HEK293T (cell line): ENCODE data around the gene RNF10.

ENCODE experiments used
- ARNT ChIP-seq: fragments of 450-650 bp; IDR thresholded peaks from 2 replicates; pipeline ENCODE4 v1.6.1; 2017; ENCODE audit warnings: mild to moderate bottlenecking
- BHLHE40 ChIP-seq: fragments of 450-650 bp; IDR thresholded peaks from 2 replicates; pipeline ENCODE4 v1.6.1; 2016; ENCODE audit warnings: mild to moderate bottlenecking, moderate library complexity, borderline replicate concordance
- CTBP1 ChIP-seq: fragments of 450-650 bp; IDR thresholded peaks from 2 replicates; pipeline ENCODE4 v1.6.1; 2016; ENCODE audit warnings: borderline replicate concordance
- ELF4 ChIP-seq: fragments of 450-650 bp; IDR thresholded peaks from 2 replicates; pipeline ENCODE4 v1.6.1; 2017; ENCODE audit warnings: antibody characterized with exemption
- FOXA1 ChIP-seq: fragments of 450-650 bp; IDR thresholded peaks from 2 replicates; pipeline ENCODE4 v1.6.1; 2016; ENCODE audit warnings: mild to moderate bottlenecking
- FOXK2 ChIP-seq: fragments of 450-650 bp; IDR thresholded peaks from 2 replicates; pipeline ENCODE4 v1.6.1; 2016; ENCODE audit warnings: mild to moderate bottlenecking
- SP1 ChIP-seq: fragments of 450-650 bp; IDR thresholded peaks from 2 replicates; pipeline ENCODE4 v1.6.1; 2017
- SUZ12 ChIP-seq: fragments of 450-650 bp; IDR thresholded peaks from 2 replicates; pipeline ENCODE4 v1.6.1; 2016; ENCODE audit warnings: mild to moderate bottlenecking
- TARDBP ChIP-seq: fragments of 450-650 bp; IDR thresholded peaks from 2 replicates; pipeline ENCODE4 v1.6.1; 2016
- ZNF384 ChIP-seq: fragments of 450-650 bp; IDR thresholded peaks from 2 replicates; pipeline ENCODE4 v1.6.1; 2016
- TF ChIP-seq, protein P1 (sequence below): fragments of 450-650 bp; IDR thresholded peaks from 2 replicates; pipeline ENCODE4 v1.6.1; 2016

DNA sequence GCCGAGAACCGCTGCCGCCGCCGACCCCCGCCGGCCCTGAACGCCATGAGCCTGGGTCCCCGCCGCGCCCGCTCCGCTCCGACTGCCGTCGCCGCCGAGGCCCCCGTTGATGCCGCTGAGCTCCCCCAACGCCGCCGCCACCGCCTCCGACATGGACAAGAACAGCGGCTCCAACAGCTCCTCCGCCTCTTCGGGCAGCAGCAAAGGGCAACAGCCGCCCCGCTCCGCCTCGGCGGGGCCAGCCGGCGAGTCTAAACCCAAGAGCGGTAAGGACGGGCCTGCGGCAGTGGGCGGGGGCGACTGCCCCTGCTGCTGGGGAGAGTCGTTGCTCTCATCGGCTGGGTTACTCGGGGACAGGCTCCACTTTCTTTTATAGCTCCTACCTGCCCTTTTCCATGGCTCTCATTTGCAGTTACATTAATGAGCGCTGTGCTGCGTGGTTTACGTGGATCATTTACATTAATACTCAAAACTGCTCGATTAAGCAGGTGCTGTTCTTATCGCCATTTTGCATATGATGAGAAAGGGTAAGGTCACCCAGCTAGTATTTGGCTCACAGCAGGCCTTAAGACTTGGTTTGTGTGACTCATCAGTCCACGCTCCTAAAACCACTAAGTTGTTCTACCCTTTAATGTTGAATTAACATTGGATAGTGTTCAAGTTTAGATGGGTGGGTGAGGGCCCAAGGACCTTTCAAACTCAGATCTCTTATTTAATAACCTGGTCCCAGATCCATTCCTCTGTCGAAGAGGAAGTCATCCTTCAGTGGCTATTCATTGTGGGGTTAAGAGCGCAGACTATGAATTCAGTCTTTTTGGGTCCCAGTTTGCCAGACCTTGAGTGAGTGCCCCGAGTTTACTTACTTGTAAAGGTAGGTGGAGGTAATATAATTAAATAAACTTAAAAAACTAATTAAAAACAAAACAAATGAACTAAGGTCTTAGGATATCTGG lies 823 bp downstream of the RNF10 start:
- TF ChIP-seq FOXA1 (no peak), ARNT (no peak), ELF4 (no peak), CTBP1 (no peak), TARDBP (no peak), FOXK2 (no peak), ZNF384 (no peak), SP1 (no peak), SUZ12 (no peak), BHLHE40 (no peak)
- TF ChIP-seq, protein P1, sequence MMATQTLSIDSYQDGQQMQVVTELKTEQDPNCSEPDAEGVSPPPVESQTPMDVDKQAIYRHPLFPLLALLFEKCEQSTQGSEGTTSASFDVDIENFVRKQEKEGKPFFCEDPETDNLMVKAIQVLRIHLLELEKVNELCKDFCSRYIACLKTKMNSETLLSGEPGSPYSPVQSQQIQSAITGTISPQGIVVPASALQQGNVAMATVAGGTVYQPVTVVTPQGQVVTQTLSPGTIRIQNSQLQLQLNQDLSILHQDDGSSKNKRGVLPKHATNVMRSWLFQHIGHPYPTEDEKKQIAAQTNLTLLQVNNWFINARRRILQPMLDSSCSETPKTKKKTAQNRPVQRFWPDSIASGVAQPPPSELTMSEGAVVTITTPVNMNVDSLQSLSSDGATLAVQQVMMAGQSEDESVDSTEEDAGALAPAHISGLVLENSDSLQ, result no peak
